ENCODE results near the gene STRADB. TPM values are rescaled to one million over a fixed set of nuclear protein-coding genes. Genes with fewer than 3 reads are reported as not detected.

The STRADB gene
- total and polyA plus RNA-seq, 2 donors (not counting 3 experiments of a cell fraction or from before 2014, with no cell fraction given): 6.9 to 16.6 TPM

GRCh38 chr2:201420442-201421113 is 31.0 kb upstream of the STRADB start:
- BruUV-seq (replicated peaks): no TSS peak
- Histone ChIP-seq H3K36me3 (ENCODE audit: control insufficient read depth in 2 of 2, extremely low read depth in 1 of 2, insufficient read depth in 2 of 2, low read length in 2 of 2) (no peaks in the 10 kb centered on the region), H3K4me1 (ENCODE audit: control insufficient read depth, extremely low read depth, insufficient read depth, low read length) (peaks cover 42% of the 10 kb centered on the region), H3K79me2 (ENCODE audit: control insufficient read depth, insufficient read depth, low read length) (peaks cover 10% of the 10 kb centered on the region), H3K27me3 (ENCODE audit: control insufficient read depth in 2 of 2, insufficient read depth in 2 of 2, low read length in 2 of 2) (no peaks in the 10 kb centered on the region), H4K20me1 (replicated peaks; ENCODE audit: control insufficient read depth, extremely low read depth, insufficient read depth, low read length) (no peaks in the 10 kb centered on the region), H3K9me1 (replicated peaks; ENCODE audit: control insufficient read depth, extremely low read depth, insufficient read depth, low read length) (no peaks in the 10 kb centered on the region), H3K9ac (replicated peaks; ENCODE audit: extremely low read depth, insufficient read depth, low read length) (no peak overlapping the region), H3K4me2 (ENCODE audit: insufficient read depth, low read length) (peak overlapping the region; percentile 36), H3K27ac (ENCODE audit: insufficient read depth, low read depth, low read length) (peak overlapping the region; percentile 51), H3K4me3 (replicated peaks in 1 of 3; ENCODE audit: insufficient read depth in 1 of 3, low read depth in 1 of 3, low read length in 3 of 3) (no peak overlapping the region), H2AFZ (ENCODE audit: low read depth, low read length) (no peak overlapping the region), H3K9me3 (replicated peaks; ENCODE audit: control insufficient read depth, insufficient read depth, low read length) (no peaks in the 10 kb centered on the region)
- dilution Hi-C loops (cut with MboI; ENCODE audit: extremely low pct_ligation_motif_present, low sequenced_read_pairs): no loop called here
- POLR2A ChIA-PET: no interaction called here
- intact Hi-C loops (cut with micrococcal nuclease): loop anchor here (1.0 to 5.0 kb wide), 2 partner anchors 31 to 202 kb away; partner anchors contain the start of genes STRADB and TRAK2
- CTCF ChIA-PET: no interaction called here
- DNase-seq (ENCODE audit: low read depth, low spot score) (peak; percentile 91), FAIRE-seq (peak; percentile 84)
- TF ChIP-seq MAX (IDR thresholded peaks at IDR 0.05; ENCODE audit: insufficient read depth, insufficient read length) (no peak), POLR2AphosphoS5 (IDR thresholded peaks at IDR 0.05; ENCODE audit: insufficient read depth, low read depth, low read length) (peak; percentile 18), FOS (IDR thresholded peaks at IDR 0.05; ENCODE audit: borderline replicate concordance, insufficient read depth, low read length) (peak; percentile 92), JUN (IDR thresholded peaks at IDR 0.05; ENCODE audit: borderline replicate concordance, insufficient read depth, insufficient read length, low read depth) (peak; percentile 87), POLR2A (IDR thresholded peaks at IDR 0.05; ENCODE audit: low read depth, low read length) (no peak), MYC (IDR thresholded peaks at IDR 0.05; ENCODE audit: low read depth, low read length) (no peak), GATA2 (IDR thresholded peaks at IDR 0.05; ENCODE audit: insufficient read depth, insufficient read length, low read depth, low read length) (no peak)

- dilution Hi-C loops (cut with MboI; ENCODE audit: extremely low pct_ligation_motif_present, low sequenced_read_pairs) (no loop called here), intact Hi-C loops (cut with micrococcal nuclease) (no loop called here)
- H4K20me1 ChIP-seq (replicated peaks; ENCODE audit: control insufficient read depth, extremely low read depth, insufficient read depth, low read length): no peaks in the 10 kb centered on the region
- POLR2A ChIA-PET: no interaction called here
- H3K79me2 ChIP-seq (ENCODE audit: control insufficient read depth, insufficient read depth, low read length): peaks cover 6% of the 10 kb centered on the region
- H3K9ac ChIP-seq (replicated peaks; ENCODE audit: extremely low read depth, insufficient read depth, low read length): no peak overlapping the region
- no peaks in the 10 kb centered on the region for H3K36me3 ChIP-seq (ENCODE audit: control insufficient read depth in 2 of 2, extremely low read depth in 1 of 2, insufficient read depth in 2 of 2, low read length in 2 of 2)
- FAIRE-seq (no peak), DNase-seq (ENCODE audit: low read depth, low spot score) (no peak)
- H3K27ac ChIP-seq (ENCODE audit: insufficient read depth, low read depth, low read length): no peak overlapping the region
- no peaks in the 10 kb centered on the region for H3K27me3 ChIP-seq (ENCODE audit: control insufficient read depth in 2 of 2, insufficient read depth in 2 of 2, low read length in 2 of 2)
- no peak overlapping the region for H3K4me3 ChIP-seq (replicated peaks in 1 of 3; ENCODE audit: insufficient read depth in 1 of 3, low read depth in 1 of 3, low read length in 3 of 3)
- peaks cover 12% of the 10 kb centered on the region for H3K4me1 ChIP-seq (ENCODE audit: control insufficient read depth, extremely low read depth, insufficient read depth, low read length)
- H3K9me1 ChIP-seq (replicated peaks; ENCODE audit: control insufficient read depth, extremely low read depth, insufficient read depth, low read length): no peaks in the 10 kb centered on the region
- BruUV-seq (replicated peaks): no TSS peak
- no peaks in the 10 kb centered on the region for H3K9me3 ChIP-seq (replicated peaks; ENCODE audit: control insufficient read depth, insufficient read depth, low read length)
- CTCF ChIA-PET: interaction anchor here (0.7 kb wide), 1 partner anchor 12 kb away, joined by 3 read pairs; no protein-coding TSS in a partner anchor
- no peak overlapping the region for H2AFZ ChIP-seq (ENCODE audit: low read depth, low read length)
- TF ChIP-seq POLR2A (IDR thresholded peaks at IDR 0.05; ENCODE audit: low read depth, low read length) (no peak), CTCF (IDR thresholded peaks at IDR 0.05; ENCODE audit: extremely low read depth in 1 of 2, insufficient read depth in 1 of 2, low read depth in 1 of 2, low read length in 2 of 2) (no peak), GATA2 (IDR thresholded peaks at IDR 0.05; ENCODE audit: insufficient read depth, insufficient read length, low read depth, low read length) (no peak), MAX (IDR thresholded peaks at IDR 0.05; ENCODE audit: insufficient read depth, insufficient read length) (no peak), EZH2 (IDR thresholded peaks at IDR 0.05; ENCODE audit: borderline replicate concordance, low read depth, low read length, severe bottlenecking) (no peak), JUN (IDR thresholded peaks at IDR 0.05; ENCODE audit: borderline replicate concordance, insufficient read depth, insufficient read length, low read depth) (no peak), POLR2AphosphoS5 (IDR thresholded peaks at IDR 0.05; ENCODE audit: insufficient read depth, low read depth, low read length) (no peak), MYC (IDR thresholded peaks at IDR 0.05; ENCODE audit: low read depth, low read length) (no peak), FOS (IDR thresholded peaks at IDR 0.05; ENCODE audit: borderline replicate concordance, insufficient read depth, low read length) (no peak)
- H3K4me2 ChIP-seq (ENCODE audit: insufficient read depth, low read length): no peak overlapping the region
Observed at GRCh38 chr2:201425952-201426351, 25.6 kb upstream of the STRADB start.

Measured in endothelial cell of umbilical vein (primary cell).